IMR-90 (cell line): ENCODE data around the gene DHX9. TPM values are rescaled to one million over a fixed set of nuclear protein-coding genes. Genes with fewer than 3 reads are reported as not detected.

Experiments
- ATAC-seq: fragments of 200-7000 bp; cut with Tn5 transposase; 2 replicates; pipeline ENCODE4 v1.9.1; 2020; ENCODE audit warnings: low read depth, mild to moderate bottlenecking, moderate library complexity
- BruUV-seq: library from RNA; stranded (reverse); fragments of 400-500 nt; replicated peaks from 2 replicates; lab custom pipeline; 2021; lab: Mats Ljungman, UMichigan
- CTCF ChIA-PET: fragments of 300-600 bp; formaldehyde crosslinking; extraction: SDS; loops from one replicate; lab custom pipeline; 2021; ENCODE audit warnings: antibody characterized with exemption; lab: Yijun Ruan, JAX
- POLR2A ChIA-PET: fragments of 300-600 bp; sonication (Branson Sonifier 250); formaldehyde crosslinking; loops from one replicate; lab custom pipeline; 2022; ENCODE audit warnings: antibody characterized with exemption; ENCODE audit not compliant: unreplicated experiment; lab: Charles Lee
- DNase-seq: peaks from one replicate; pipeline ENCODE4 v3.0.0; 2013
- H2AFZ ChIP-seq: replicated peaks from 2 replicates; pipeline ENCODE3; 2013; ENCODE audit warnings: low read length, mild to moderate bottlenecking; ENCODE audit not compliant: poor library complexity
- H2AK5ac ChIP-seq: 2 replicates; pipeline ENCODE4 v1.6.1; 2013; ENCODE audit warnings: low read depth, low read length, inconsistent platforms
- H2AK9ac ChIP-seq: replicated peaks from 2 replicates; pipeline ENCODE3; 2013; ENCODE audit warnings: mild to moderate bottlenecking, low read depth, low read length, moderate library complexity; ENCODE audit not compliant: poor library complexity
- H2BK120ac ChIP-seq: 2 replicates; pipeline ENCODE4 v1.6.1; 2013; ENCODE audit warnings: low read depth, low read length, inconsistent platforms
- H2BK15ac ChIP-seq: 3 replicates; pipeline ENCODE4 v1.6.1; 2013; ENCODE audit warnings: low read depth, low read length, inconsistent platforms
- H2BK20ac ChIP-seq: 2 replicates; pipeline ENCODE4 v1.6.1; 2013; ENCODE audit warnings: low read depth, mild to moderate bottlenecking, inconsistent platforms, low read length, moderate library complexity
- H2BK5ac ChIP-seq: 2 replicates; pipeline ENCODE4 v1.6.1; 2013; ENCODE audit warnings: mild to moderate bottlenecking, low read depth, low read length, inconsistent platforms; ENCODE audit not compliant: poor library complexity, severe bottlenecking
- H3K14ac ChIP-seq: replicated peaks from 2 replicates; pipeline ENCODE4 v1.6.1; 2013; ENCODE audit warnings: low read depth, low read length, inconsistent platforms
- H3K18ac ChIP-seq: 2 replicates; pipeline ENCODE4 v1.6.1; 2013; ENCODE audit warnings: low read depth, low read length, control low read depth
- H3K23ac ChIP-seq: 2 replicates; pipeline ENCODE4 v1.6.1; 2013; ENCODE audit warnings: low read depth, low read length, inconsistent platforms
- H3K27ac ChIP-seq: 2 replicates; pipeline ENCODE4 v1.5.1; 2013; ENCODE audit warnings: mild to moderate bottlenecking, control low read depth, low read length; ENCODE audit not compliant: insufficient read depth
- H3K27me3 ChIP-seq: 2 replicates; pipeline ENCODE4 v1.6.1; 2013; ENCODE audit warnings: low read length; ENCODE audit not compliant: control insufficient read depth, insufficient read depth
- H3K36me3 ChIP-seq: 2 replicates; pipeline ENCODE4 v1.6.1; 2013; ENCODE audit warnings: low read length, mixed read lengths; ENCODE audit not compliant: control insufficient read depth, insufficient read depth
- H3K4ac ChIP-seq: 2 replicates; pipeline ENCODE4 v1.6.1; 2013; ENCODE audit warnings: low read depth, low read length, inconsistent platforms
- H3K4me1 ChIP-seq: 2 replicates; pipeline ENCODE4 v1.6.1; 2013; ENCODE audit warnings: low read length, mixed read lengths; ENCODE audit not compliant: control insufficient read depth, insufficient read depth
- H3K4me2 ChIP-seq: 2 replicates; pipeline ENCODE4 v1.6.1; 2013; ENCODE audit warnings: low read depth, mild to moderate bottlenecking, control low read depth, low read length, moderate library complexity
- H3K4me3 ChIP-seq: 2 replicates; pipeline ENCODE4 v1.5.1; 2013; ENCODE audit warnings: low read depth, mild to moderate bottlenecking, control low read depth, low read length, moderate library complexity; ENCODE audit not compliant: insufficient read depth
- H3K56ac ChIP-seq: 2 replicates; pipeline ENCODE4 v1.6.1; 2013; ENCODE audit warnings: low read length, inconsistent platforms; ENCODE audit not compliant: insufficient read depth; ENCODE audit errors: extremely low read depth
- H3K79me1 ChIP-seq, 2 experiments: 2 replicates each; pipeline ENCODE4 v1.6.1; 2013; ENCODE audit warnings: low read length in 2 of 2, inconsistent platforms in 1 of 2, low read depth in 1 of 2
- H3K9ac ChIP-seq: 2 replicates; pipeline ENCODE4 v1.6.1; 2013; ENCODE audit warnings: low read depth, low read length, control low read depth
- H3K9me1 ChIP-seq: 2 replicates; pipeline ENCODE4 v1.6.1; 2013; ENCODE audit warnings: low read length, inconsistent platforms; ENCODE audit not compliant: insufficient read depth
- H3K9me3 ChIP-seq: 2 replicates; pipeline ENCODE4 v1.6.1; 2013; ENCODE audit warnings: low read length; ENCODE audit not compliant: control insufficient read depth, insufficient read depth
- H4K20me1 ChIP-seq: 2 replicates; pipeline ENCODE4 v1.6.1; 2013; ENCODE audit warnings: low read length, inconsistent platforms; ENCODE audit not compliant: insufficient read depth
- H4K5ac ChIP-seq: 2 replicates; pipeline ENCODE4 v1.6.1; 2013; ENCODE audit warnings: mild to moderate bottlenecking, low read depth, low read length, control low read depth
- H4K8ac ChIP-seq, 2 experiments: 2 replicates each; pipeline ENCODE4 v1.6.1; 2013; ENCODE audit warnings: low read depth in 2 of 2, low read length in 2 of 2, control low read depth in 1 of 2, inconsistent platforms in 1 of 2
- H4K91ac ChIP-seq: 2 replicates; pipeline ENCODE4 v1.6.1; 2013; ENCODE audit warnings: low read depth, low read length, inconsistent platforms; ENCODE audit not compliant: insufficient read depth
- BHLHE40 ChIP-seq: fragments of 150-350 bp; IDR thresholded peaks from 2 replicates; pipeline ENCODE4 v1.6.1; 2016; ENCODE audit warnings: mild to moderate bottlenecking, low read depth, low read length
- CEBPB ChIP-seq: IDR thresholded peaks from 2 replicates; pipeline ENCODE4 v1.6.1; 2012; ENCODE audit warnings: low read depth, low read length, improper control_type of control experiment
- FOS ChIP-seq: fragments of 150-350 bp; IDR thresholded peaks from 2 replicates; pipeline ENCODE4 v1.6.1; 2016; ENCODE audit warnings: low read depth, low read length
- MXI1 ChIP-seq: IDR thresholded peaks from 2 replicates; pipeline ENCODE4 v1.6.1; 2012; ENCODE audit warnings: low read depth, mild to moderate bottlenecking, low read length, moderate library complexity, borderline replicate concordance
- NFE2L2 ChIP-seq: fragments of 150-350 bp; IDR thresholded peaks from 2 replicates; pipeline ENCODE4 v1.6.1; 2016; ENCODE audit warnings: low read depth, mild to moderate bottlenecking, low read length
- POLR2A ChIP-seq: IDR thresholded peaks from 2 replicates; pipeline ENCODE4 v1.6.1; 2012; ENCODE audit warnings: mild to moderate bottlenecking, low read depth, low read length
- RAD21 ChIP-seq: IDR thresholded peaks from 2 replicates; pipeline ENCODE4 v1.6.1; 2012; ENCODE audit warnings: low read length, improper control_type of control experiment
- RCOR1 ChIP-seq: IDR thresholded peaks from 2 replicates; pipeline ENCODE4 v1.6.1; 2012; ENCODE audit warnings: mild to moderate bottlenecking, low read length, improper control_type of control experiment; ENCODE audit not compliant: insufficient replicate concordance
- RFX5 ChIP-seq: IDR thresholded peaks from 2 replicates; pipeline ENCODE4 v1.8.0; 2012; ENCODE audit warnings: low read depth, mild to moderate bottlenecking, low read length, moderate library complexity
- SMC3 ChIP-seq: fragments of 150-350 bp; IDR thresholded peaks from 2 replicates; pipeline ENCODE4 v1.6.1; 2016; ENCODE audit warnings: low read depth, mild to moderate bottlenecking, antibody characterized with exemption, low read length, moderate library complexity
- USF2 ChIP-seq: fragments of 150-350 bp; IDR thresholded peaks from 2 replicates; pipeline ENCODE4 v1.6.1; 2017; ENCODE audit warnings: mild to moderate bottlenecking, antibody characterized with exemption, low read length, low read depth
- WGBS, 2 experiments: methylation state at CpG; one replicate each; pipeline versions ENCODE4 v1.1.5 to v1.1.7; 2013; ENCODE audit warnings: missing lambda C conversion rate in 2 of 2; ENCODE audit not compliant: insufficient read length in 1 of 2; ENCODE audit errors: extremely low coverage in 2 of 2; 5-methylcytosine and 5-hydroxymethylcytosine counted together
- dilution Hi-C: fragments of 300-500 bp; cut with HindIII; formaldehyde crosslinking; loops from one replicate; pipeline ENCODE4 v1.14.3; 2018; ENCODE audit warnings: low sequenced_read_pairs; ENCODE audit not compliant: unreplicated experiment
- in situ Hi-C: fragments of 300-500 bp; cut with MboI; formaldehyde crosslinking; loops from 3 replicates; pipeline ENCODE4 v1.14.3; 2019; ENCODE audit warnings: low sequenced_read_pairs, inconsistent platforms, mixed read lengths
- intact Hi-C: fragments of 100-400 bp; cut with micrococcal nuclease; formaldehyde crosslinking; loops from 2 replicates; pipeline ENCODE4 v1.10.0; 2022
- polyA plus RNA-seq, 3 experiments: library from polyadenylated mRNA; depleted of rRNA; stranded (reverse); fragments of >200 nt; gene quantifications; 2 replicates each; pipeline ENCODE4 v1.2.3, GENCODE V29; 2012; ENCODE audit warnings: low replicate concordance in 1 of 3
- total RNA-seq: library from RNA; depleted of rRNA; stranded (reverse); fragments of >200 nt; gene quantifications from 2 replicates; pipeline ENCODE4 v1.2.3, GENCODE V29; 2012

The DHX9 gene
- total and polyA plus RNA-seq, 2 of the 4 experiments (the other 2 are of a cell fraction), result 119 to 211 TPM

- H2BK120ac ChIP-seq, result no peak overlapping the region
- no peak overlapping the region for H3K14ac ChIP-seq
- H3K4me1 ChIP-seq, result no peaks in the 10 kb centered on the region
- no peaks in the 10 kb centered on the region for H3K9me3 ChIP-seq
- dilution Hi-C loops, result no loop called here
- H3K23ac ChIP-seq, result no peak overlapping the region
- no peak overlapping the region for H2BK5ac ChIP-seq
- ChIA-PET POLR2A (no interaction called here), CTCF (no interaction called here)
- intact Hi-C loops, result loop anchor here (5.0 kb wide), 1 partner anchor 42 kb away; no protein-coding TSS in a partner anchor
- no peaks in the 10 kb centered on the region for H3K36me3 ChIP-seq
- H3K27ac ChIP-seq, result no peak overlapping the region
- no peak overlapping the region for H3K4ac ChIP-seq
- DNase-seq (no peak), ATAC-seq (no peak)
- no peak overlapping the region for H2BK15ac ChIP-seq
- no peak overlapping the region for H4K5ac ChIP-seq
- in situ Hi-C loops, result no loop called here
- H4K91ac ChIP-seq, result no peak overlapping the region
- BruUV-seq, result no TSS peak
- H3K9me1 ChIP-seq, result no peaks in the 10 kb centered on the region
- no peaks in the 10 kb centered on the region for H3K79me1 ChIP-seq
- no peak overlapping the region for H3K4me2 ChIP-seq
- H3K9ac ChIP-seq, result no peak overlapping the region
- no peak overlapping the region for H2BK20ac ChIP-seq
- no peak overlapping the region for H3K18ac ChIP-seq
- H2AK5ac ChIP-seq, result no peak overlapping the region
- H3K4me3 ChIP-seq, result no peak overlapping the region
- H3K56ac ChIP-seq, result no peak overlapping the region
- no peak overlapping the region for H2AK9ac ChIP-seq
- H3K27me3 ChIP-seq, result no peaks in the 10 kb centered on the region
- WGBS, 2 experiments, result no CpG with 5 or more reads among the region's 2 CpGs
- no peak overlapping the region for H2AFZ ChIP-seq
- H4K20me1 ChIP-seq, result no peaks in the 10 kb centered on the region
- TF ChIP-seq BHLHE40, result no peak
- no peak for TF ChIP-seq POLR2A
- TF ChIP-seq USF2, result no peak
- TF ChIP-seq NFE2L2, result no peak
- TF ChIP-seq SMC3, result no peak
- TF ChIP-seq RFX5, result no peak
- TF ChIP-seq RAD21, result no peak
- TF ChIP-seq CEBPB, result no peak
- no peak for TF ChIP-seq MXI1
- no peak for TF ChIP-seq RCOR1
- no peak for TF ChIP-seq FOS
- H4K8ac ChIP-seq, result no peak overlapping the region
These were observed 66.2 kb downstream of the DHX9 start for GRCh38 chr1:182905321-182905720.
